Endothelial cell of umbilical vein (primary cell): Measurements from ENCODE around the gene BCAR3. TPM values are rescaled to one million over a fixed set of nuclear protein-coding genes. Genes with fewer than 3 reads are reported as not detected.

Experiments
- BruUV-seq: library from RNA; stranded (reverse); fragments of 400-500 nt; replicated peaks from 2 replicates; lab custom pipeline; 2021; lab: Mats Ljungman, UMichigan
- CTCF ChIA-PET: fragments of 300-600, 350-600 bp; sonication (Branson Sonifier 250); formaldehyde crosslinking; loops from one replicate; lab custom pipeline; 2021; ENCODE audit warnings: antibody characterized with exemption, inconsistent platforms; lab: Charles Lee
- POLR2A ChIA-PET: fragments of 300-600, 350-600 bp; sonication (Branson Sonifier 250); formaldehyde crosslinking; loops from one replicate; lab custom pipeline; 2021; ENCODE audit warnings: antibody characterized with exemption, inconsistent platforms; lab: Charles Lee
- DNase-seq: peaks from one replicate; pipeline ENCODE4 v3.0.0-alpha.2; 2011; ENCODE audit warnings: low read depth, low spot score
- FAIRE-seq: peaks from 2 replicates; lab custom pipeline; 2011; peaks lifted over from hg19 to GRCh38; lab: Jason Lieb, UNC
- H2AFZ ChIP-seq: 2 replicates; pipeline ENCODE4 v1.6.0; 2012; ENCODE audit warnings: low read depth, low read length, control low read depth, inconsistent platforms
- H3K27ac ChIP-seq: 2 replicates; pipeline ENCODE4 v1.5.1; 2011; ENCODE audit warnings: low read depth, mild to moderate bottlenecking, control low read depth, low read length, moderate library complexity; ENCODE audit not compliant: insufficient read depth
- H3K27me3 ChIP-seq, 2 experiments: 2 replicates each; pipeline versions ENCODE4 v1.6.0 to v1.6.1; 2011; ENCODE audit warnings: low read length in 2 of 2, mixed read lengths in 1 of 2; ENCODE audit not compliant: control insufficient read depth in 2 of 2, insufficient read depth in 2 of 2
- H3K36me3 ChIP-seq, 2 experiments: 2 replicates in 1 of 2; 3 replicates in 1 of 2; pipeline ENCODE4 v1.5.1; 2011; ENCODE audit warnings: low read length in 2 of 2, mild to moderate bottlenecking in 1 of 2, moderate library complexity in 1 of 2; ENCODE audit not compliant: control insufficient read depth in 2 of 2, insufficient read depth in 2 of 2; ENCODE audit errors: extremely low read depth in 1 of 2
- H3K4me1 ChIP-seq: 3 replicates; pipeline ENCODE4 v1.5.1; 2011; ENCODE audit warnings: mild to moderate bottlenecking, low read length; ENCODE audit not compliant: control insufficient read depth, insufficient read depth; ENCODE audit errors: extremely low read depth
- H3K4me2 ChIP-seq: 2 replicates; pipeline ENCODE4 v1.6.1; 2011; ENCODE audit warnings: low read length, control low read depth, mixed read lengths; ENCODE audit not compliant: insufficient read depth
- H3K4me3 ChIP-seq, 3 experiments: fragments of 200-600 bp in 1 of 3; sonication (generic), shearing (Covaris generic) in 1 of 3; replicated peaks in 1 of 3; 2 replicates each; pipeline ENCODE4 v1.5.1; 2011 to 2016; ENCODE audit warnings: control low read depth in 3 of 3, low read length in 3 of 3, mild to moderate bottlenecking in 2 of 3, inconsistent platforms in 1 of 3, low read depth in 1 of 3, moderate library complexity in 1 of 3; ENCODE audit not compliant: insufficient read depth in 1 of 3
- H3K79me2 ChIP-seq: 2 replicates; pipeline ENCODE4 v1.6.0; 2012; ENCODE audit warnings: low read length, inconsistent platforms; ENCODE audit not compliant: control insufficient read depth, insufficient read depth
- H3K9ac ChIP-seq: replicated peaks from 2 replicates; pipeline ENCODE3; 2011; ENCODE audit warnings: low read length, control low read depth; ENCODE audit not compliant: insufficient read depth; ENCODE audit errors: extremely low read depth
- H3K9me1 ChIP-seq: replicated peaks from 3 replicates; pipeline ENCODE4 v1.6.0; 2011; ENCODE audit warnings: mild to moderate bottlenecking, low read length; ENCODE audit not compliant: control insufficient read depth, insufficient read depth; ENCODE audit errors: extremely low read depth
- H3K9me3 ChIP-seq: replicated peaks from 2 replicates; pipeline ENCODE4 v1.5.1; 2012; ENCODE audit warnings: low read length, inconsistent platforms; ENCODE audit not compliant: control insufficient read depth, insufficient read depth
- H4K20me1 ChIP-seq: replicated peaks from 2 replicates; pipeline ENCODE3; 2011; ENCODE audit warnings: mild to moderate bottlenecking, low read length; ENCODE audit not compliant: control insufficient read depth, insufficient read depth; ENCODE audit errors: extremely low read depth
- EZH2 ChIP-seq: IDR thresholded peaks from 2 replicates; pipeline ENCODE4 v1.6.1; 2012; ENCODE audit warnings: borderline replicate concordance, low read depth, mild to moderate bottlenecking, moderate library complexity, low read length, inconsistent platforms; ENCODE audit not compliant: severe bottlenecking
- FOS ChIP-seq: IDR thresholded peaks from 2 replicates; pipeline ENCODE4 v1.6.1; 2011; ENCODE audit warnings: mild to moderate bottlenecking, low read length, moderate library complexity, borderline replicate concordance; ENCODE audit not compliant: insufficient read depth
- GATA2 ChIP-seq: IDR thresholded peaks from 2 replicates; pipeline ENCODE4 v1.7.0; 2011; ENCODE audit warnings: low read depth, mild to moderate bottlenecking, moderate library complexity, mixed read lengths, low read length; ENCODE audit not compliant: insufficient read length, insufficient read depth
- JUN ChIP-seq: IDR thresholded peaks from 2 replicates; pipeline ENCODE4 v1.6.1; 2011; ENCODE audit warnings: borderline replicate concordance, low read depth; ENCODE audit not compliant: insufficient read length, insufficient read depth
- MYC ChIP-seq: IDR thresholded peaks from one replicate; pipeline ENCODE4 v1.6.1; 2011; ENCODE audit warnings: mild to moderate bottlenecking, low read depth, low read length
- POLR2A ChIP-seq: IDR thresholded peaks from 2 replicates; pipeline ENCODE4 v1.6.1; 2012; ENCODE audit warnings: low read depth, mild to moderate bottlenecking, control low read depth, low read length
- POLR2AphosphoS5 ChIP-seq: IDR thresholded peaks from 2 replicates; pipeline ENCODE4 v1.6.1; 2012; ENCODE audit warnings: low read depth, mild to moderate bottlenecking, control low read depth, low read length, moderate library complexity; ENCODE audit not compliant: insufficient read depth
- dilution Hi-C: fragments of 300-500 bp; cut with MboI; formaldehyde crosslinking; loops from one replicate; pipeline ENCODE4 v1.15.0; 2019; ENCODE audit warnings: low sequenced_read_pairs; ENCODE audit not compliant: extremely low pct_ligation_motif_present
- intact Hi-C: fragments of 100-400 bp; cut with micrococcal nuclease; formaldehyde crosslinking; loops from one replicate; pipeline ENCODE4 v1.10.0; 2022
- polyA plus RNA-seq, 4 experiments: library from polyadenylated mRNA; depleted of rRNA in 3 of 4; stranded (reverse) in 3 of 4; unstranded in 1 of 4; fragments of >200 nt; gene quantifications; 2 replicates each; pipeline versions ENCODE4 v1.2.1 to v1.2.3, GENCODE V29; 2011 to 2012; ENCODE audit warnings: missing spikeins in 1 of 4
- total RNA-seq: library from RNA; stranded (reverse); gene quantifications from 2 replicates; pipeline ENCODE4 v1.2.3, GENCODE V29; 2021
- TF ChIP-seq, protein P1 (sequence below), 2 donors: IDR thresholded peaks; 1 replicate in 1 of 2; 2 replicates in 1 of 2; pipeline ENCODE4 v1.5.1; 2011; ENCODE audit warnings: low read length in 2 of 2, mild to moderate bottlenecking in 2 of 2, moderate library complexity in 2 of 2, control low read depth in 1 of 2, inconsistent platforms in 1 of 2, low read depth in 1 of 2; ENCODE audit not compliant: insufficient read depth in 1 of 2; ENCODE audit errors: extremely low read depth in 1 of 2
- TF ChIP-seq, protein P2 (sequence below): IDR thresholded peaks from 2 replicates; pipeline ENCODE4 v1.6.1; 2011; ENCODE audit not compliant: insufficient read depth, insufficient read length

BCAR3 gene
- total and polyA plus RNA-seq, 2 donors (not counting 3 experiments of a cell fraction or from before 2014, with no cell fraction given): 17.5 to 32.9 TPM

DNA sequence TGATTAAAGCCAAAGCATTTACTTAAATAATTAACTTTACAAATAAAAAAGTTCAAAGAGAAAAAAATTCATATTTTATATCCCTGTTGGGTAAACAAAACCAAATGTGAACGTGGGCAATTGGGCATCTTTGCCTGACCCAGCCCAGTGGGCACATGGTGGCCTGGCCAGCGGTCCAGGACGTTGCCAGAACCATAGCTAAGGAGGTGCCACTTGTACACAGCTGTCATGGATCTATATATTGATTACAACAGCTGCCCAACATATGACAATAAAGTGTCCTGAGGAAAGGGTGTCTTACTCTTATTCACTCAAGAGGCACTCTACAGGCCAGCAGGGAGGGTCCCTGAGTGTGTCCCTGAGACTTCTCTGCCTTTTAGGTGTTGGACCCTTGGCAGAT, 78.5 kb downstream of the BCAR3 start:
- Histone ChIP-seq H3K36me3 (no peaks in the 10 kb centered on the region), H3K9me3 (no peaks in the 10 kb centered on the region), H3K4me3 (no peak overlapping the region), H3K27me3 (no peaks in the 10 kb centered on the region), H3K9me1 (no peaks in the 10 kb centered on the region), H3K27ac (no peak overlapping the region), H4K20me1 (peaks cover 4% of the 10 kb centered on the region), H3K79me2 (peaks cover 100% of the 10 kb centered on the region), H3K9ac (no peak overlapping the region), H2AFZ (no peak overlapping the region), H3K4me1 (peaks cover 23% of the 10 kb centered on the region), H3K4me2 (no peak overlapping the region)
- BruUV-seq: no TSS peak
- TF ChIP-seq MYC: no peak
- TF ChIP-seq, protein P1, sequence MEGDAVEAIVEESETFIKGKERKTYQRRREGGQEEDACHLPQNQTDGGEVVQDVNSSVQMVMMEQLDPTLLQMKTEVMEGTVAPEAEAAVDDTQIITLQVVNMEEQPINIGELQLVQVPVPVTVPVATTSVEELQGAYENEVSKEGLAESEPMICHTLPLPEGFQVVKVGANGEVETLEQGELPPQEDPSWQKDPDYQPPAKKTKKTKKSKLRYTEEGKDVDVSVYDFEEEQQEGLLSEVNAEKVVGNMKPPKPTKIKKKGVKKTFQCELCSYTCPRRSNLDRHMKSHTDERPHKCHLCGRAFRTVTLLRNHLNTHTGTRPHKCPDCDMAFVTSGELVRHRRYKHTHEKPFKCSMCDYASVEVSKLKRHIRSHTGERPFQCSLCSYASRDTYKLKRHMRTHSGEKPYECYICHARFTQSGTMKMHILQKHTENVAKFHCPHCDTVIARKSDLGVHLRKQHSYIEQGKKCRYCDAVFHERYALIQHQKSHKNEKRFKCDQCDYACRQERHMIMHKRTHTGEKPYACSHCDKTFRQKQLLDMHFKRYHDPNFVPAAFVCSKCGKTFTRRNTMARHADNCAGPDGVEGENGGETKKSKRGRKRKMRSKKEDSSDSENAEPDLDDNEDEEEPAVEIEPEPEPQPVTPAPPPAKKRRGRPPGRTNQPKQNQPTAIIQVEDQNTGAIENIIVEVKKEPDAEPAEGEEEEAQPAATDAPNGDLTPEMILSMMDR (IDR thresholded peaks at IDR 0.05; ENCODE audit: extremely low read depth in 1 of 2, insufficient read depth in 1 of 2, low read depth in 1 of 2, low read length in 2 of 2): no peak
- TF ChIP-seq, protein P2, sequence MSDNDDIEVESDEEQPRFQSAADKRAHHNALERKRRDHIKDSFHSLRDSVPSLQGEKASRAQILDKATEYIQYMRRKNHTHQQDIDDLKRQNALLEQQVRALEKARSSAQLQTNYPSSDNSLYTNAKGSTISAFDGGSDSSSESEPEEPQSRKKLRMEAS: no peak
- TF ChIP-seq JUN: no peak
- TF ChIP-seq EZH2: no peak
- TF ChIP-seq GATA2: no peak
- no peak for TF ChIP-seq POLR2A
- TF ChIP-seq FOS: no peak
- TF ChIP-seq POLR2AphosphoS5: no peak
- dilution Hi-C loops (no loop called here), intact Hi-C loops (no loop called here)
- DNase-seq: no peak
- ChIA-PET CTCF (interaction anchor here (0.6 kb wide), 1 partner anchor 157 kb away, joined by 3 read pairs; no protein-coding TSS in a partner anchor), POLR2A (no interaction called here)
- FAIRE-seq: no peak
